AG10803 (cell line): ENCODE data around the gene FMO2.

Experiments used
- DNase-seq: peaks from one replicate; pipeline ENCODE4 v3.0.0; 2010; ENCODE audit warnings: low read depth
- H3K4me3 ChIP-seq: 2 replicates; pipeline ENCODE4 v1.5.1; 2011; ENCODE audit warnings: mild to moderate bottlenecking, low read length, control low read depth
- CTCF ChIP-seq: conservative IDR thresholded peaks from 2 replicates; pipeline ENCODE4 v1.5.1; 2011; ENCODE audit warnings: mild to moderate bottlenecking, low read length, control low read depth, inconsistent platforms

The FMO2 gene

GRCh38 chr1:171257607-171258076 lies 72.5 kb downstream of the FMO2 start:
- DNase-seq, result no peak
- no peak overlapping the region for H3K4me3 ChIP-seq
- no peak for TF ChIP-seq CTCF

GRCh38 chr1:171258429-171258828 lies 73.3 kb downstream of the FMO2 start:
- H3K4me3 ChIP-seq, result no peak overlapping the region
- no peak for DNase-seq

GRCh38 chr1:171258943-171259342 lies 73.8 kb downstream of the FMO2 start:
- no peak for DNase-seq
- H3K4me3 ChIP-seq, result no peak overlapping the region
- TF ChIP-seq CTCF, result no peak

More at GRCh38 chr1:171258429-171258828, 73.3 kb downstream of the FMO2 start:
- TF ChIP-seq CTCF, result no peak
